Occipital lobe (tissue), 2 donors: Measurements from ENCODE around the gene TSPAN4. TPM values are rescaled to one million over a fixed set of nuclear protein-coding genes. Genes with fewer than 3 reads are reported as not detected.

ENCODE experiments used
- DNase-seq: peaks from one replicate; lab custom pipeline; 2025; lab: John Stamatoyannopoulos, UW
- total RNA-seq: library from RNA; depleted of rRNA; stranded (reverse); fragments of >200 nt; gene quantifications from one replicate; pipeline ENCODE4 v1.2.3, GENCODE V29; 2014

TSPAN4 gene, protein sequence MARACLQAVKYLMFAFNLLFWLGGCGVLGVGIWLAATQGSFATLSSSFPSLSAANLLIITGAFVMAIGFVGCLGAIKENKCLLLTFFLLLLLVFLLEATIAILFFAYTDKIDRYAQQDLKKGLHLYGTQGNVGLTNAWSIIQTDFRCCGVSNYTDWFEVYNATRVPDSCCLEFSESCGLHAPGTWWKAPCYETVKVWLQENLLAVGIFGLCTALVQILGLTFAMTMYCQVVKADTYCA
- 18.6 TPM for total RNA-seq

GRCh38 chr11:842370-843002 is at the start of gene TSPAN4, which contains the start of gene POLR2L:
TSS of gene TSPAN4 (plus strand) at chr11:842852. CDS start at chr11:850305, 7,453 bp downstream.
TSS of gene POLR2L (minus strand) at chr11:842529. CDS start at chr11:842508, 21 bp downstream.
- DNase-seq = peak; percentile 85

DNA sequence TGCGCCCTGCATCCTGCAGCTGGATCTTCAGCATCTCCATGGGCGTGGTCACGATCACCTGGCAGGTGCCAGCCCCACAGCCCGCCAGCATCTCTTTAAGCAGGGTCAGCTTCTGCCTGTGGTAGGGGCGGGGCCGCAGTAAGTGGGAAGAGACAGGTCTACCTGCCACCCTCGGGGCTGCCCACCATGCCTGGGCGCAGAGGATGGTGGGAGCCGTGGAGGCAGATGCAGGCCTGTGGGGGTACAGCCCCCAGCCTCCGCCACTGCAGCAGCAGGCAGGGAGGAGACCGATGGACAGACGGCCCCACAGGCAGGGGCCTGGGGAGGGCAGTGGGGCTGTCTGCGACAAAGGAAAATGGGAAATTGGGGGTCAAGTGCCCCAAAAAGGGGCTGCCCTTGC is 49.8 kb upstream of the TSPAN4 start:
- no peak for DNase-seq

GRCh38 chr11:793556-793955 is 49.1 kb upstream of the TSPAN4 start:
- DNase-seq = no peak

DNA sequence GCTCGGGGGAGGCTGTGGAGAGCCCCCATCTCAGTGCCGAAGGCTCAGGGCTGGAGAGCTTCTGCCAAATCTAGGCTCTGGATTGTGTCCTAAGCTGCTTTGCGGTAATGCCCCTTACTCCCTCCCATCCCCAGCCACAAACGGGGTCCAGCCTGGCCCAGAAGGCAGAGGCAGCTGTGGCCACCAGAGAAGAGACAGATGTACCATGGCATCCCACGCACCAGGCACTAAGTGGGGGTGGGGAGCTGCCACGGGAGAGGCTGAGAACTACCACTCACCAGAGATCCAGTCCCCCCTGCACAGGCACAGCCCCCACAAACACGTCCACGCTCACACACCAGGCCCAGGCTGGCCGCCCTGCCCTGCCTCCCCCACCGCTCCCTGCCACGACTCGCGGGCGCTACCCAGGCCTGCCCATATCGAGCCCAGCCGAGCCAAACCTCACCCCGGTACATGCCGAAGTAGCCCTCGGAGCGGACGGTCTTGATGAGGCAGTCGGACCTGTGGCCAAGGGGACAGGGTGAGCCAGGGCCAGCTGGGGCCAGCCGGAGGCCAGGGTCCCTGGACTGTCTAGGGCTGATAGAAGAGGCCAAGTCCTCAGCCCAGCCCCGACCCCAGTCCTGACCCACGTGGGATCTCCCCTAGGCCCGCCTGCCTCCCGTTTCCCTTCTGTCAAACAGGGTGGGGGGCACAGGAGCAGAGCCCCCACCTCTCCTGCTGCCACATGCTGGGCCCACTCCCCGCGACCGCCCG is 48.5 kb upstream of the TSPAN4 start:
- DNase-seq = no peak

GRCh38 chr11:794766-795633 is 47.7 kb upstream of the TSPAN4 start:
- no peak for DNase-seq

GRCh38 chr11:795634-796564 is 46.8 kb upstream of the TSPAN4 start:
- peak; percentile 50 for DNase-seq

GRCh38 chr11:796565-797295 is 45.9 kb upstream of the TSPAN4 start:
- DNase-seq = no peak

DNA sequence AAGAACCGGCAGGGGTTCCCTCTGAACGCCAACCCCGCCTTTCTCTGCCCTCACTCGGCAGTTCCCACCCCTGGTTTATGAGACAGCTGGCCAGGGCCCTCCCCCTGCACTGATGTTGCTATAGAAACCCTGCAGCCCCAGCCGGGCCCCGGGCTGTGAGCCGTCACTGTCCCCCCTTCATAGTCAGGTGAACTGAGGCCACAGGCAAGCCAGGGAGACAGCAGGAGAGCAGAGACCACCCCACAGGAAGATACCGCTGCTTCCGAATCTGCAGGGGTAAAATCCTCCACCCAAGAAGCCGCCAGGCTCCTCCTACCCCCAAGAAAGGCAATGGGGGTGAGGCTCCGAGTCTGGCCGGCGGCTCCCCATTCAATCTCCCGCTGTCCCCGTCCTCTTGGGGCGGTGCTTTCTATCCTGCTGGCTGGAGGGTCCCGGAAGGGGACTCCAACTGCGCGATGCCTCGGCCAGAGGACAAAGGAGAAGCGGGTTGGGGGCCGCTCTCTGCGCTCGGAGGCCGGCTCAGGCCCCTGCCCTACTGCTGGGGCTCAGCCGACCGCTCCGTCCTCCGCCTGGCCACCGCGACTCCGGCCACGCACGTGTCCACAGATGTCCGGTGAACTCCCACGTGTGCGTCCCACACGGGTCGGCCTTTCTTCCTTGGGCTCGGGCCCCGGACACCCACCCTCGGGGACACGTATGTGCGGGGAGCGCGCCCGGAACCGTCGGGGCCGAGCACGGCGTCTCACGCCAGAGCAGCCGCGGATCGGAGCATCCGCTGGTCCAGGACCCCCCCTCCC is 45.2 kb upstream of the TSPAN4 start:
- DNase-seq = peak; percentile 73

- DNase-seq = peak; percentile 73
Measured at GRCh38 chr11:798093-798713, 44.4 kb upstream of the TSPAN4 start, which contains the start of gene SLC25A22. TSS of gene SLC25A22 (minus strand) at chr11:798281. CDS start at chr11:795006, 3,275 bp downstream.

- no peak for DNase-seq
Measured at GRCh38 chr11:799641-800316, 42.9 kb upstream of the TSPAN4 start.

DNA sequence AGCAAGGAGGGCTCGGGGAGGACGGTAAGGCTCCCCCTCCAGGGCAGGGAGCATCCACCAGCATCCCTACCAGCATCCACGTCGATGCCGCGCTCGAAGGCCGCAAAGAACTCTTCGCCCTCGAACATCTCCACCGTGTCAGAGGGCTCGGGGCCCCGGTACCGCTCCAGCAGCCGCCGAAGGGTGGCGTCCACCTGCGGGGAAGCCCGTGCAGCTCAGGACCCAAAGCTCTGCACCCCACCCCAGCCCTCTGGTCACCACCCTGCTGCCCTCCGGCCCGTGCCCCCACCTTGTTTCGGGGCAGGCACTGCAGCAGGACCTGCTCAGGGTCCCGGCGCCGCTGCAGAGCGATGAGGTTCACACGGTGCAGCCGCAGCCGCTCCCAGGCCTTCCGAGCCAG is 42.2 kb upstream of the TSPAN4 start:
- no peak for DNase-seq

- no peak for DNase-seq
Measured at GRCh38 chr11:801097-801780, 41.4 kb upstream of the TSPAN4 start.

DNA sequence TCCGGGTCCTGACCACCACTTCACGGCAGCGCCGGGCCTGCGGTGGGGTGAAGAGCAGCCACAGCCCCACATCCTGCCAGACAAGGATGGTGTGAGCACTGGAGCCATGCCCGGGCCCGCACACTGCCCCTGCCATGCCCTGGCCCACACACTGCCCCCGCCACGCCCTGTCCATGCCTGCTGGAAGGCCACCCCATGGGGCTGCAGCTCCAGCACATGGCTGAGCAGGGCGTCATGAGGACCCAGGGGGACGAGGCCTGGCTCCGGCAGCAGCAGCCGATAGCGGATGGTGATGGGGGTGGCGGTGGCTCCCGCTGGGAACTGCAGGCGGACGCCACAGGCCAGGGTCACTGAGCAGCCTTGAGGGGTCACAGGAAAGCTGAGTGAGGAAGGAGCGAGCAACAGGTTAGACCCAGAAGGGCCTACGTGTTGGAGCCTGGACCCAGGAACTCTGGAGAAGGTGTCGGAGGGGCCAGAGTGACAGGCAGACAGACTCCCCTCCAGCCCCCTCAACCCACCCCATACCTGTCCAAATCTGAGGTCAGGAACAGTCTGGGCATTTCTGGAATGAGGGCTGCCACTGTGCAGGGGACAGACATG is 40.5 kb upstream of the TSPAN4 start:
- no peak for DNase-seq

DNA sequence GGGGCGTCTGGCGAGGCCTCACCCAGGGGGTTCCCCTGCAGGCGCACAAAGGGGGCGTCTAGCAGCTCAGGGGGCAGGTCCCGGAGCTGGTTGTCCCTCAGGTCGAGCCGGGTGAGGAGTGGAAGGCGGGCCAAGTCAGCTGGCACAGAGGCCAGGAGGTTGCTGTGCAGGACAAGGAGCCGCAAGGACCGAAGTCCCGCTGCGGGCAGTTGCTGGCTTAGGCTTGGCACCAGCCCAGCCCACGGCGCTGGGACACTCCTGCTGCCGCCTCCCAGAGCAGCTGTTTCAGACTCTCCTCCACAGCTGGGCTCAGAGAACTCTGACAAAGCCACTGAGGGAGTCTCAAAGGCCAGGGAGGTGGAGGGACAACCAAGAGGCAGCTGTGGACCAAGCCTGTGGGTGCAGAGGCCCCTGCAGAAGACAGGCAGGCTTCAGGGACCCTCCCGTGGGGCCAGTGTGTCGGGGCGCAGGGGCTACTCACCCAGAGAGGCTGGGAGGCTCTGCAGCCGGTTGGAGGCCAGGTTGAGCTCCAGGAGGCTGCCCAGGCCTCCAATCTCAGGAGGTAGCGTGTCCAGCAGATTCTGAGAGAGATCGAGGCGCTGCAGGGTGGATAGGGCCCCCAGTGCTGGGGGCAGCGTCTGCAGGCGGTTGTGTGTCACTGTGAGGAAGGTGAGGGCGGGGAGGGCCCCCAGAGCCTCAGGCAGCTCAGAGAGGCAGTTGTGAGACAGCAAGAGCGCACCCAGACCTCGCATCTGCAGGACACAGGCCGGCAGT is 39.8 kb upstream of the TSPAN4 start:
- DNase-seq = no peak

DNA sequence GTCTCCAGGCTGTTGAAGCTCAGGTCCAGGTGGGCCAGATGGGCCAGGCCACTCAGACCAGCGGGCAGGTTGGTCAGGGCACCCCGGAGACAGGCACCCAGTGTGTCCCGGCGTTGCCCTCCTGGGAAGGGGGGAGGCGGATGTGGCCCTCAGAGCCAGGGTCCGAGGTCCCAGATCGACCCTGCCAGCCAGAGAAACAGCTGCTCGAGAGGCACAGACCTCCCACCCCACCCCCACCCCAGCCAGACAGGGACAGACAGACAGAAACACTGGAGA is 39.2 kb upstream of the TSPAN4 start:
- no peak for DNase-seq
